Endodermal cell (in vitro differentiated cells): Measurements from ENCODE around the gene POP4. TPM values are rescaled to one million over a fixed set of nuclear protein-coding genes. Genes with fewer than 3 reads are reported as not detected.

Source experiments
- DNase-seq: peaks from one replicate; pipeline ENCODE4 v3.0.0-alpha.2; 2017
- H3K27ac ChIP-seq: 2 replicates; pipeline ENCODE4 v1.5.1; 2013; ENCODE audit warnings: mild to moderate bottlenecking, low read depth, low read length, moderate library complexity
- H3K27me3 ChIP-seq: 2 replicates; pipeline ENCODE4 v1.6.1; 2013; ENCODE audit warnings: mild to moderate bottlenecking, low read length, moderate library complexity; ENCODE audit not compliant: insufficient read depth, control insufficient read depth, poor library complexity, severe bottlenecking
- H3K36me3 ChIP-seq: 2 replicates; pipeline ENCODE4 v1.7.0; 2013; ENCODE audit warnings: mild to moderate bottlenecking, low read length, moderate library complexity; ENCODE audit not compliant: control insufficient read depth, insufficient read depth
- H3K4me1 ChIP-seq: one replicate; pipeline ENCODE4 v1.7.0; 2013; ENCODE audit warnings: low read length; ENCODE audit not compliant: control insufficient read depth, insufficient read depth
- H3K4me3 ChIP-seq: 2 replicates; pipeline ENCODE4 v1.5.1; 2013; ENCODE audit warnings: mild to moderate bottlenecking, low read length, moderate library complexity
- H3K9ac ChIP-seq: 2 replicates; pipeline ENCODE4 v1.6.1; 2013; ENCODE audit warnings: mild to moderate bottlenecking, low read length, moderate library complexity; ENCODE audit not compliant: poor library complexity, severe bottlenecking; ENCODE audit errors: extremely low read depth
- H3K9me3 ChIP-seq: 2 replicates; pipeline ENCODE4 v1.6.1; 2013; ENCODE audit warnings: mild to moderate bottlenecking, low read length, moderate library complexity; ENCODE audit not compliant: control insufficient read depth
- H3K27ac Mint-ChIP-seq: 2 replicates; pipeline ENCODE4 v1.8.0; 2020; ENCODE audit warnings: mixed read lengths
- H3K27me3 Mint-ChIP-seq: 2 replicates; pipeline ENCODE4 v1.8.0; 2021; ENCODE audit warnings: mild to moderate bottlenecking, mixed read lengths; ENCODE audit not compliant: insufficient read depth
- H3K36me3 Mint-ChIP-seq: 2 replicates; pipeline ENCODE4 v1.8.0; 2020; ENCODE audit warnings: low read depth, mixed read lengths
- H3K4me1 Mint-ChIP-seq: 2 replicates; pipeline ENCODE4 v1.8.0; 2020; ENCODE audit warnings: mixed read lengths
- H3K4me3 Mint-ChIP-seq: 2 replicates; pipeline ENCODE4 v1.8.0; 2020; ENCODE audit warnings: mild to moderate bottlenecking, moderate library complexity, mixed read lengths
- H3K9me3 Mint-ChIP-seq: 2 replicates; pipeline ENCODE4 v1.8.0; 2020; ENCODE audit warnings: mild to moderate bottlenecking, mixed read lengths
- WGBS, 2 experiments: methylation state at CpG; one replicate each; pipeline versions ENCODE4 v1.1.5 to v1.1.7; 2013; ENCODE audit warnings: missing lambda C conversion rate in 2 of 2, mixed read lengths in 1 of 2; ENCODE audit not compliant: insufficient coverage in 1 of 2, insufficient read length in 1 of 2; 5-methylcytosine and 5-hydroxymethylcytosine counted together
- total RNA-seq, 2 donors: library from RNA; stranded (reverse); fragmentation: NEBNext Ultra II Directional in 1 of 2; extraction: Animal tissue kit (Norgen Biotek cat#: 25700) in 1 of 2; gene quantifications; 2 replicates in 1 of 2; 3 replicates in 1 of 2; pipeline ENCODE4 v1.2.1, GENCODE V29; 2021
- TF ChIP-seq, protein P1 (sequence below): fragments of 200-600 bp; sonication (generic); conservative IDR thresholded peaks from 2 replicates; pipeline ENCODE4 v1.5.0; 2021; ENCODE audit warnings: antibody characterized with exemption, mild to moderate bottlenecking

The POP4 gene
- total RNA-seq, 2 donors from 2014 or later: 58.2 to 59.7 TPM

DNA sequence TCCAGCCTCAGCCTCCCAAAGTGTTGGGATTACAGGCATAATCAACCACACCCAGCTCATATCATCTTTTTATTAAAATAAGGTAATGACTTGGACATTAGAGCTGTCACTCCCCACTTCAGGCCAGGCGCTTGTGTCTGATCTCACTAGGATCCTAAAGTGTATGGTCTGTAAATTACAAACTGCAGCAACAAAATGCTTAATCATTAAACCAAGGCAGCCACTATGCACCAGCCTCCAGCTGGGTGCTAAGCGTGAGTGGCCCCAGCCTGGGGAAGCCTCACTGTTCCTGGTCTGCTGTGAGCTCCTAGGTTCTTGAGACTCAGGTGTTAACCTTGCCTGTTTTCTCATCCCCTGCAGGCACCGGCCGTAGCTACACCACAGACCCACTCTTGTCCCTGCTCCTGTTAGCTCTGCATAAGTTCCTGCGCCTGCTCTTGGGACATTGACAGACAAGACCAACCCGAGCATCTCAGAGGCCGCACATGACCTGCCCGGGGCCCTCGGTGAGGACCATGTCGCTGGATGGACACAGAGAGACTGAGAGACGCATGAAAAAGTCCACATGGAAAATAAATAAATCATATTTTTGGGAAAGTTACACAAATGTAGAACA is 42.5 kb upstream of the POP4 start:
- Histone ChIP-seq H3K36me3 (no peaks in the 10 kb centered on the region), H3K27ac (no peak overlapping the region), H3K4me1 (no peaks in the 10 kb centered on the region), H3K4me3 (no peak overlapping the region), H3K27me3 (no peaks in the 10 kb centered on the region), H3K9ac (no peak overlapping the region), H3K9me3 (no peaks in the 10 kb centered on the region)
- no peak overlapping the region for H3K27ac Mint-ChIP-seq
- peaks cover 16% of the 10 kb centered on the region for H3K27me3 Mint-ChIP-seq
- 86 to 90% methylated on average over 10 to 11 of the region's 11 CpGs for WGBS, 2 experiments
- H3K4me1 Mint-ChIP-seq: peaks cover 7% of the 10 kb centered on the region
- TF ChIP-seq, protein P1, sequence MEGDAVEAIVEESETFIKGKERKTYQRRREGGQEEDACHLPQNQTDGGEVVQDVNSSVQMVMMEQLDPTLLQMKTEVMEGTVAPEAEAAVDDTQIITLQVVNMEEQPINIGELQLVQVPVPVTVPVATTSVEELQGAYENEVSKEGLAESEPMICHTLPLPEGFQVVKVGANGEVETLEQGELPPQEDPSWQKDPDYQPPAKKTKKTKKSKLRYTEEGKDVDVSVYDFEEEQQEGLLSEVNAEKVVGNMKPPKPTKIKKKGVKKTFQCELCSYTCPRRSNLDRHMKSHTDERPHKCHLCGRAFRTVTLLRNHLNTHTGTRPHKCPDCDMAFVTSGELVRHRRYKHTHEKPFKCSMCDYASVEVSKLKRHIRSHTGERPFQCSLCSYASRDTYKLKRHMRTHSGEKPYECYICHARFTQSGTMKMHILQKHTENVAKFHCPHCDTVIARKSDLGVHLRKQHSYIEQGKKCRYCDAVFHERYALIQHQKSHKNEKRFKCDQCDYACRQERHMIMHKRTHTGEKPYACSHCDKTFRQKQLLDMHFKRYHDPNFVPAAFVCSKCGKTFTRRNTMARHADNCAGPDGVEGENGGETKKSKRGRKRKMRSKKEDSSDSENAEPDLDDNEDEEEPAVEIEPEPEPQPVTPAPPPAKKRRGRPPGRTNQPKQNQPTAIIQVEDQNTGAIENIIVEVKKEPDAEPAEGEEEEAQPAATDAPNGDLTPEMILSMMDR: peak; percentile 23
- no peak overlapping the region for H3K4me3 Mint-ChIP-seq
- DNase-seq: no peak
- peaks cover 15% of the 10 kb centered on the region for H3K9me3 Mint-ChIP-seq
- no peaks in the 10 kb centered on the region for H3K36me3 Mint-ChIP-seq

DNA sequence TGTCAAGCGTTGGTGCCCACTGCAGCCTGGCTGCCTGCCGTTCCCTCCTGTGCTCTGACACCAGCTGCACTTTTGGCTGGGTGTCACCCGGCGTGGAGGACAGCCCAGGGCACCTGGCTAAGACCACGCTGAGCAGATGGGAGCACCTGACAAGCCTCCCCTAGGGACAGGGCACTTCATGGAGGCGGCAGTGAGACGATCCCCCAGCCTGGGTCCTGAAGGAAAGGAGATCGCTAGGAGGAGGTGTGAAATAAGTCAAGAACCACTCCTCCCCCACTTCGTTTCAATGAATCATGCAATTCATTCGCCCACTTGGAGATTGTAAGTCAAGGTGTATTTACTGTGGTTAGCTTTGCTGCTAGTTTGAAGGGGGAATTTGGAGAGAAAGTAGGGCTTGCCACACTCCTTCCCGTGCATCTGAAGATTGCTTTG is 41.5 kb upstream of the POP4 start:
- Histone ChIP-seq H3K9me3 (no peaks in the 10 kb centered on the region), H3K27ac (no peak overlapping the region), H3K9ac (no peak overlapping the region), H3K4me3 (no peak overlapping the region), H3K36me3 (no peaks in the 10 kb centered on the region), H3K4me1 (no peaks in the 10 kb centered on the region), H3K27me3 (no peaks in the 10 kb centered on the region)
- TF ChIP-seq, protein P1: no peak
- H3K27ac Mint-ChIP-seq: no peak overlapping the region
- peaks cover 7% of the 10 kb centered on the region for H3K4me1 Mint-ChIP-seq
- H3K27me3 Mint-ChIP-seq: peaks cover 18% of the 10 kb centered on the region
- no peak overlapping the region for H3K4me3 Mint-ChIP-seq
- H3K9me3 Mint-ChIP-seq: peaks cover 10% of the 10 kb centered on the region
- 77 to 84% methylated on average over 6 to 10 of the region's 11 CpGs for WGBS, 2 experiments
- no peaks in the 10 kb centered on the region for H3K36me3 Mint-ChIP-seq
- peak; percentile 60 for DNase-seq

DNA sequence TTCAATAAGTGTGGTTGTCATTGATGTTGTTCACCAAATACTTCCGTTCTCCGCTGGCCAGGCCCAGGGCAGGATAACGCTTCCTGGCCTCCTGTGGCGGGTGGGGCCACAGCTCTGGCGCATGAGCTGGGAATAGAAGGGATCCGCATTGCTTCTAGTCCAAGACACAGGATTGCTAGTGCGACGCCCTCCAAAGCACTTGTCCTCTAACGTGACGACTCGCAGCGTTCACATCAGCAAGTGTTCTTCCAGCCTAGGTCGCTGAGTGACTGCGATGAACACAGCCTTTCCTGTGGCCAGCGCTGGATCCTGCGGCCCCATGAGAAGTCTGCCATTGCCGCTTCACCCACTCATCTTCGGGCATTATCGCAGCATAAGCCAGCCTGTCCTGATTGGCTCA is 40.9 kb upstream of the POP4 start:
- Histone ChIP-seq H3K9me3 (no peaks in the 10 kb centered on the region), H3K9ac (no peak overlapping the region), H3K36me3 (no peaks in the 10 kb centered on the region), H3K4me3 (no peak overlapping the region), H3K27ac (no peak overlapping the region), H3K27me3 (no peaks in the 10 kb centered on the region), H3K4me1 (no peaks in the 10 kb centered on the region)
- peaks cover 4% of the 10 kb centered on the region for H3K9me3 Mint-ChIP-seq
- H3K27me3 Mint-ChIP-seq: peaks cover 18% of the 10 kb centered on the region
- H3K27ac Mint-ChIP-seq: no peak overlapping the region
- H3K4me3 Mint-ChIP-seq: no peak overlapping the region
- no peaks in the 10 kb centered on the region for H3K36me3 Mint-ChIP-seq
- TF ChIP-seq, protein P1: no peak
- 86 to 91% methylated on average over 13 to 19 of the region's 19 CpGs for WGBS, 2 experiments
- DNase-seq: no peak
- peaks cover 7% of the 10 kb centered on the region for H3K4me1 Mint-ChIP-seq
